Testis (tissue), 2 donors: Measurements from ENCODE around the gene DNALI1.

Experiments
- POLR2A ChIP-seq: fragments of 450-650 bp; IDR thresholded peaks from one replicate; pipeline ENCODE4 v1.6.1; 2017; ENCODE audit warnings: antibody characterized with exemption, mild to moderate bottlenecking, moderate library complexity
- TF ChIP-seq, protein P1 (sequence below), 3 experiments: fragments of 450-650 bp in 2 of 3; fragments of 200-600 bp in 1 of 3; sonication (generic) in 1 of 3; IDR thresholded peaks; one replicate each; pipeline ENCODE4 v1.5.1; 2016 to 2019; ENCODE audit warnings: antibody characterized with exemption in 3 of 3, mild to moderate bottlenecking in 2 of 3, moderate library complexity in 1 of 3

DNA sequence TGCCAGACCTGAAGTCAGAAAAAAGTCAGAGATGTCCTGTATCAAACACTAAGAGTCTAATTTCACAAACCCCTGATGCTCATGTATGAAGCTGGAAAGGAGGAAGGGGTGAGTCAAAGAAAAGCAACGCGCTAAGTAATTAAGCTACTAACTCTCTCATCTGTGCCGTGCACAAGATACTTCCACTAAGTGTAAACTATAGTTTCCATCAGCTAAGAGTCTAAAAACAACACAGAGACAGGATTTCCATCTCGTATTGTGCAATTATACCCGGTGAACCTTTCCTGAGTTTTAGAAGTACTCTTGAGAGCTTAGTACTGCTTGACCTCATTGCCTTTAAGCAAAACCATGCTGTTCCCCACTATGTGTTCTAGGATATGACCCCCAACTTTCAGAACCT, 19.0 kb downstream of the DNALI1 start:
- no peak for TF ChIP-seq POLR2A
- TF ChIP-seq, protein P1, sequence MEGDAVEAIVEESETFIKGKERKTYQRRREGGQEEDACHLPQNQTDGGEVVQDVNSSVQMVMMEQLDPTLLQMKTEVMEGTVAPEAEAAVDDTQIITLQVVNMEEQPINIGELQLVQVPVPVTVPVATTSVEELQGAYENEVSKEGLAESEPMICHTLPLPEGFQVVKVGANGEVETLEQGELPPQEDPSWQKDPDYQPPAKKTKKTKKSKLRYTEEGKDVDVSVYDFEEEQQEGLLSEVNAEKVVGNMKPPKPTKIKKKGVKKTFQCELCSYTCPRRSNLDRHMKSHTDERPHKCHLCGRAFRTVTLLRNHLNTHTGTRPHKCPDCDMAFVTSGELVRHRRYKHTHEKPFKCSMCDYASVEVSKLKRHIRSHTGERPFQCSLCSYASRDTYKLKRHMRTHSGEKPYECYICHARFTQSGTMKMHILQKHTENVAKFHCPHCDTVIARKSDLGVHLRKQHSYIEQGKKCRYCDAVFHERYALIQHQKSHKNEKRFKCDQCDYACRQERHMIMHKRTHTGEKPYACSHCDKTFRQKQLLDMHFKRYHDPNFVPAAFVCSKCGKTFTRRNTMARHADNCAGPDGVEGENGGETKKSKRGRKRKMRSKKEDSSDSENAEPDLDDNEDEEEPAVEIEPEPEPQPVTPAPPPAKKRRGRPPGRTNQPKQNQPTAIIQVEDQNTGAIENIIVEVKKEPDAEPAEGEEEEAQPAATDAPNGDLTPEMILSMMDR (IDR thresholded peaks at IDR 0.05), result no peak
